Measurements from ENCODE around the gene IRF4. TPM values are rescaled to one million over a fixed set of nuclear protein-coding genes. Genes with fewer than 3 reads are reported as not detected.

Gene IRF4
- total RNA-seq, 1 donor from 2014 or later = not detected

GRCh38 chr6:398558-399078 is 7.1 kb downstream of the IRF4 start:
- H3K4me1 Mint-ChIP-seq = peaks cover 5% of the 10 kb centered on the region
- peaks cover 93% of the 10 kb centered on the region for H3K27me3 Mint-ChIP-seq (ENCODE audit: low read depth)
- no peaks in the 10 kb centered on the region for H3K36me3 Mint-ChIP-seq
- H3K27ac Mint-ChIP-seq = no peak overlapping the region
- no peaks in the 10 kb centered on the region for H3K9me3 Mint-ChIP-seq
- TF ChIP-seq CTCF (IDR thresholded peaks at IDR 0.05; ENCODE audit: unreplicated experiment) = no peak
- DNase-seq (ENCODE audit: low spot score in 2 of 2, unreplicated experiment in 2 of 2) = no peak
- no peak overlapping the region for H3K4me3 Mint-ChIP-seq

- H3K4me3 Mint-ChIP-seq = no peak overlapping the region
- no peak for TF ChIP-seq CTCF (IDR thresholded peaks at IDR 0.05; ENCODE audit: unreplicated experiment)
- H3K27me3 Mint-ChIP-seq (ENCODE audit: low read depth) = peaks cover 93% of the 10 kb centered on the region
- no peak overlapping the region for H3K27ac Mint-ChIP-seq
- H3K9me3 Mint-ChIP-seq = no peaks in the 10 kb centered on the region
- peaks cover under 1% of the 10 kb centered on the region for H3K4me1 Mint-ChIP-seq
- no peaks in the 10 kb centered on the region for H3K36me3 Mint-ChIP-seq
- no peak for DNase-seq (ENCODE audit: low spot score in 2 of 2, unreplicated experiment in 2 of 2)
These were observed 8.4 kb downstream of the IRF4 start for GRCh38 chr6:399785-400534.

GRCh38 chr6:400815-401214 is 9.3 kb downstream of the IRF4 start:
- no peak overlapping the region for H3K27ac Mint-ChIP-seq
- DNase-seq (ENCODE audit: low spot score in 2 of 2, unreplicated experiment in 2 of 2) = no peak
- peaks cover 91% of the 10 kb centered on the region for H3K27me3 Mint-ChIP-seq (ENCODE audit: low read depth)
- H3K4me1 Mint-ChIP-seq = no peaks in the 10 kb centered on the region
- H3K36me3 Mint-ChIP-seq = no peaks in the 10 kb centered on the region
- no peak overlapping the region for H3K4me3 Mint-ChIP-seq
- H3K9me3 Mint-ChIP-seq = no peaks in the 10 kb centered on the region
- no peak for TF ChIP-seq CTCF (IDR thresholded peaks at IDR 0.05; ENCODE audit: unreplicated experiment)

- Mint-ChIP-seq H3K9me3 (no peaks in the 10 kb centered on the region), H3K4me3 (no peak overlapping the region), H3K27me3 (ENCODE audit: low read depth) (peaks cover 90% of the 10 kb centered on the region), H3K27ac (no peak overlapping the region), H3K36me3 (no peaks in the 10 kb centered on the region), H3K4me1 (no peaks in the 10 kb centered on the region)
- DNase-seq (ENCODE audit: low spot score in 2 of 2, unreplicated experiment in 2 of 2) = no peak
- TF ChIP-seq CTCF (IDR thresholded peaks at IDR 0.05; ENCODE audit: unreplicated experiment) = no peak
These were observed 9.9 kb downstream of the IRF4 start for GRCh38 chr6:401239-401993.

GRCh38 chr6:401994-402640 is 10.6 kb downstream of the IRF4 start:
- peaks cover 92% of the 10 kb centered on the region for H3K27me3 Mint-ChIP-seq (ENCODE audit: low read depth)
- TF ChIP-seq CTCF (IDR thresholded peaks at IDR 0.05; ENCODE audit: unreplicated experiment) = no peak
- H3K27ac Mint-ChIP-seq = no peak overlapping the region
- H3K9me3 Mint-ChIP-seq = no peaks in the 10 kb centered on the region
- no peaks in the 10 kb centered on the region for H3K4me1 Mint-ChIP-seq
- H3K4me3 Mint-ChIP-seq = no peak overlapping the region
- no peaks in the 10 kb centered on the region for H3K36me3 Mint-ChIP-seq
- DNase-seq (ENCODE audit: low spot score in 2 of 2, unreplicated experiment in 2 of 2) = no peak

All from mesothelial cell of epicardium (in vitro differentiated cells).